Sigmoid colon (tissue), 4 donors: ENCODE results near the gene FRAT1.

Source experiments
- POLR2A ChIP-seq, 2 donors: fragments of 450-650 bp; IDR thresholded peaks; one replicate each; pipeline ENCODE4 v1.6.1; 2016; ENCODE audit warnings: antibody characterized with exemption in 2 of 2, mild to moderate bottlenecking in 2 of 2, moderate library complexity in 2 of 2
- POLR2AphosphoS5 ChIP-seq, 4 donors: sonication (generic); formaldehyde crosslinking; IDR thresholded peaks; one replicate each; pipeline ENCODE4 v1.6.1; 2017; ENCODE audit warnings: antibody characterized with exemption in 4 of 4
- TF ChIP-seq, protein P1 (sequence below), 4 experiments: fragments of 450-650 bp in 3 of 4; fragments of 200-600 bp in 1 of 4; IDR thresholded peaks; one replicate each; pipeline ENCODE4 v1.5.1; 2016 to 2019; ENCODE audit warnings: antibody characterized with exemption in 4 of 4, mild to moderate bottlenecking in 3 of 4, moderate library complexity in 2 of 4

DNA sequence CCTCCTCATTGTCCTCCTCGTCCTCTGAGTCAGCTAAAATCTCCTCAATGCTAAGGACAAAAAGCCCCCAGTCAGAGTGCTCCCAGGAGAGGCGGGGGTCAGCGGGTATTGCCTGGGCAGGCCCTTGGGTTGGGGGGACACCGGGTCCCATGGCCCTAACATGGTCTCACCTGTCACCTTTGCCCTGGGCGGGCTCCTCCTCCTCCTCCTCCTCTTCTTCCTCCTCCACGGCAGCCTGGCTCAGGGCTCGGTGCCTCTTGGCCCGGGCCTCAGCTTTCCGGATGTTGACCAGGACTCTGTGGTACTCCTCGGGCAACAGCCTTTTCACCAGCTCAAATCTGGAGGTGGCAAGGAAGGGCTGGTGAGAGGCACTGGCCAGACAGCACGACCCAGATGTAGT is 47.5 kb downstream of the FRAT1 start:
- TF ChIP-seq, protein P1, sequence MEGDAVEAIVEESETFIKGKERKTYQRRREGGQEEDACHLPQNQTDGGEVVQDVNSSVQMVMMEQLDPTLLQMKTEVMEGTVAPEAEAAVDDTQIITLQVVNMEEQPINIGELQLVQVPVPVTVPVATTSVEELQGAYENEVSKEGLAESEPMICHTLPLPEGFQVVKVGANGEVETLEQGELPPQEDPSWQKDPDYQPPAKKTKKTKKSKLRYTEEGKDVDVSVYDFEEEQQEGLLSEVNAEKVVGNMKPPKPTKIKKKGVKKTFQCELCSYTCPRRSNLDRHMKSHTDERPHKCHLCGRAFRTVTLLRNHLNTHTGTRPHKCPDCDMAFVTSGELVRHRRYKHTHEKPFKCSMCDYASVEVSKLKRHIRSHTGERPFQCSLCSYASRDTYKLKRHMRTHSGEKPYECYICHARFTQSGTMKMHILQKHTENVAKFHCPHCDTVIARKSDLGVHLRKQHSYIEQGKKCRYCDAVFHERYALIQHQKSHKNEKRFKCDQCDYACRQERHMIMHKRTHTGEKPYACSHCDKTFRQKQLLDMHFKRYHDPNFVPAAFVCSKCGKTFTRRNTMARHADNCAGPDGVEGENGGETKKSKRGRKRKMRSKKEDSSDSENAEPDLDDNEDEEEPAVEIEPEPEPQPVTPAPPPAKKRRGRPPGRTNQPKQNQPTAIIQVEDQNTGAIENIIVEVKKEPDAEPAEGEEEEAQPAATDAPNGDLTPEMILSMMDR (IDR thresholded peaks at IDR 0.05): no peak
- TF ChIP-seq POLR2A (IDR thresholded peaks at IDR 0.05) (no peak), POLR2AphosphoS5 (IDR thresholded peaks at IDR 0.05) (no peak)
